GM18519 (cell line): ENCODE measurements around the gene MMP23B.

Experiments
- ATAC-seq: cut with Tn5 transposase; IDR thresholded peaks from one replicate; pipeline ENCODE4 v1.9.1; 2021; ENCODE audit warnings: mild to moderate bottlenecking, moderate library complexity; ENCODE audit not compliant: unreplicated experiment, low FRiP score

Gene MMP23B

GRCh38 chr1:1618396-1619068 lies 13.4 kb upstream of the MMP23B start:
- no peak for ATAC-seq

- no peak for ATAC-seq
These were observed 12.0 kb upstream of the MMP23B start for GRCh38 chr1:1619917-1620361.

- ATAC-seq: no peak
These were observed 11.4 kb upstream of the MMP23B start for GRCh38 chr1:1620433-1621139.

- ATAC-seq: no peak
These were observed 10.6 kb upstream of the MMP23B start for GRCh38 chr1:1621173-1622009.

GRCh38 chr1:1622010-1622787 lies 9.8 kb upstream of the MMP23B start:
- no peak for ATAC-seq

- no peak for ATAC-seq
These were observed 9.2 kb upstream of the MMP23B start for GRCh38 chr1:1622788-1623094.

GRCh38 chr1:1623181-1623630 lies 8.8 kb upstream of the MMP23B start:
- ATAC-seq: no peak

GRCh38 chr1:1623631-1624442 lies 8.1 kb upstream of the MMP23B start:
- no peak for ATAC-seq

GRCh38 chr1:1624443-1625403 lies 7.2 kb upstream of the MMP23B start:
- ATAC-seq: no peak

GRCh38 chr1:1625404-1625775 lies 6.6 kb upstream of the MMP23B start:
- no peak for ATAC-seq

GRCh38 chr1:1625824-1626206 lies 6.2 kb upstream of the MMP23B start:
- ATAC-seq: no peak

GRCh38 chr1:1626207-1627141 lies 5.5 kb upstream of the MMP23B start:
- ATAC-seq: no peak

- no peak for ATAC-seq
These were observed 4.6 kb upstream of the MMP23B start for GRCh38 chr1:1627261-1627828.

GRCh38 chr1:1627829-1628753 lies 3.9 kb upstream of the MMP23B start:
- no peak for ATAC-seq

GRCh38 chr1:1628754-1629429 lies 3.1 kb upstream of the MMP23B start:
- no peak for ATAC-seq
